GM21381 (cell line): ENCODE measurements around the gene AMIGO1.

ENCODE experiments used
- ATAC-seq: cut with Tn5 transposase; IDR thresholded peaks from one replicate; pipeline ENCODE4 v1.9.1; 2021; ENCODE audit warnings: mild to moderate bottlenecking, moderate library complexity; ENCODE audit not compliant: unreplicated experiment

The AMIGO1 gene

GRCh38 chr1:109457819-109458218 is 51.7 kb downstream of the AMIGO1 start:
- no peak for ATAC-seq

DNA sequence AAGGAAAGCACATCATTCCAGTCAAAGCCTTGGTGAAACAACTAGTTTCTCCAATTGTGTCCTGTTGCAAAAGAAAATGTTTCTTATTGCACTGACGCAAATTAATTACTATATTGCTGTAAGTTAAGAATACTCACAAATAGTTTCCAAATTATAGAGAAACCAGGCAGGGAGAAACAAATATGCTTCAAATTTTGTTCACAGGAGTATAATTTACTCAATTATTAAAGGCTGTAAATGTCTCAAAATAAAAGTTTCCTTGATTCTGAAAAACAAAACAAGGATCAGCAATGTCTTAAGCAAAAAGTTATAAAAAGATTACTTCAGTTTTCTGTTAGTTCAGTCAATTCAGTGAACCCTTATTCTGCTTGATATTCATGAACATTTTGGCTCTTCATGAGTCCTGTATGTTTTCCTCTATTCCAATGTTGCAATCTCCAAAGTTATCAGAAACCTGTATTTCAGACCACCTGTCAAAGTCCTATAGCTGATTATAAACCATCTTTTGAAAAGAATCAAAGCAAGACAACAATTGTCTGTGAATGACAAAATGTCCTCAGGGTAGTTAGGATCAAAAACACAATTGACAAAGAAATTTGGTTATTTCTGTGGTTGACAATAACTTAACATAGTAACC is 54.9 kb downstream of the AMIGO1 start:
- ATAC-seq, result no peak
